Pulmonary artery endothelial cell (primary cell): Measurements from ENCODE around the gene RPAP3. TPM values are rescaled to one million over a fixed set of nuclear protein-coding genes. Genes with fewer than 3 reads are reported as not detected.

Experiments used
- DNase-seq: peaks from one replicate; pipeline ENCODE4 v3.0.0-alpha.2; 2011; ENCODE audit warnings: low read depth, low spot score
- total RNA-seq: library from RNA; depleted of rRNA; stranded (reverse); fragments of >200 nt; gene quantifications from 2 replicates; pipeline ENCODE4 v1.2.3, GENCODE V29; 2014

The RPAP3 gene
- total RNA-seq, 1 donor from 2014 or later: 12.3 TPM

- no peak for DNase-seq
These were observed 37.6 kb upstream of the RPAP3 start for GRCh38 chr12:47743311-47743860.

- no peak for DNase-seq
These were observed 36.5 kb upstream of the RPAP3 start for GRCh38 chr12:47742253-47742825.

GRCh38 chr12:47741340-47741703 is 35.5 kb upstream of the RPAP3 start:
- DNase-seq: no peak

GRCh38 chr12:47740606-47741339 is 34.9 kb upstream of the RPAP3 start:
- DNase-seq: no peak

GRCh38 chr12:47739979-47740378 is 34.1 kb upstream of the RPAP3 start:
- DNase-seq: no peak

- no peak for DNase-seq
These were observed 33.5 kb upstream of the RPAP3 start for GRCh38 chr12:47739297-47739696.

GRCh38 chr12:47737936-47738594 is 32.2 kb upstream of the RPAP3 start:
- DNase-seq: no peak

GRCh38 chr12:47736877-47737676 is 31.2 kb upstream of the RPAP3 start:
- DNase-seq: no peak

GRCh38 chr12:47736216-47736615 is 30.4 kb upstream of the RPAP3 start:
- no peak for DNase-seq

GRCh38 chr12:47735649-47736048 is 29.8 kb upstream of the RPAP3 start:
- DNase-seq: no peak

- no peak for DNase-seq
These were observed 29.1 kb upstream of the RPAP3 start for GRCh38 chr12:47734725-47735480.

- no peak for DNase-seq
These were observed 27.3 kb upstream of the RPAP3 start for GRCh38 chr12:47733142-47733541.

GRCh38 chr12:47732504-47732903 is 26.7 kb upstream of the RPAP3 start:
- DNase-seq: no peak

GRCh38 chr12:47731723-47732122 is 25.9 kb upstream of the RPAP3 start:
- no peak for DNase-seq

- no peak for DNase-seq
These were observed 24.5 kb upstream of the RPAP3 start for GRCh38 chr12:47730341-47730744.

- no peak for DNase-seq
These were observed 23.4 kb upstream of the RPAP3 start for GRCh38 chr12:47729233-47729632.

- DNase-seq: no peak
These were observed 20.1 kb upstream of the RPAP3 start for GRCh38 chr12:47725893-47726292.

GRCh38 chr12:47725091-47725772 is 19.4 kb upstream of the RPAP3 start, which contains the start of gene ENDOU:
ENDOU (minus strand) TSS chr12:47725490; CDS start chr12:47725413, 77 bp downstream.
- no peak for DNase-seq

- no peak for DNase-seq
These were observed 17.3 kb upstream of the RPAP3 start for GRCh38 chr12:47722941-47723631.
